ENCODE measurements around the gene TRAF6.
A peak's percentile ranks its signal among the peaks of the same experiment; 100 is the strongest.
"Not testable (repeated sequence)": the region's sequence is repeated elsewhere in the genome, so short reads cannot be mapped to it uniquely, and the experiment has no call there.

TRAF6 gene, protein sequence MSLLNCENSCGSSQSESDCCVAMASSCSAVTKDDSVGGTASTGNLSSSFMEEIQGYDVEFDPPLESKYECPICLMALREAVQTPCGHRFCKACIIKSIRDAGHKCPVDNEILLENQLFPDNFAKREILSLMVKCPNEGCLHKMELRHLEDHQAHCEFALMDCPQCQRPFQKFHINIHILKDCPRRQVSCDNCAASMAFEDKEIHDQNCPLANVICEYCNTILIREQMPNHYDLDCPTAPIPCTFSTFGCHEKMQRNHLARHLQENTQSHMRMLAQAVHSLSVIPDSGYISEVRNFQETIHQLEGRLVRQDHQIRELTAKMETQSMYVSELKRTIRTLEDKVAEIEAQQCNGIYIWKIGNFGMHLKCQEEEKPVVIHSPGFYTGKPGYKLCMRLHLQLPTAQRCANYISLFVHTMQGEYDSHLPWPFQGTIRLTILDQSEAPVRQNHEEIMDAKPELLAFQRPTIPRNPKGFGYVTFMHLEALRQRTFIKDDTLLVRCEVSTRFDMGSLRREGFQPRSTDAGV

DNA sequence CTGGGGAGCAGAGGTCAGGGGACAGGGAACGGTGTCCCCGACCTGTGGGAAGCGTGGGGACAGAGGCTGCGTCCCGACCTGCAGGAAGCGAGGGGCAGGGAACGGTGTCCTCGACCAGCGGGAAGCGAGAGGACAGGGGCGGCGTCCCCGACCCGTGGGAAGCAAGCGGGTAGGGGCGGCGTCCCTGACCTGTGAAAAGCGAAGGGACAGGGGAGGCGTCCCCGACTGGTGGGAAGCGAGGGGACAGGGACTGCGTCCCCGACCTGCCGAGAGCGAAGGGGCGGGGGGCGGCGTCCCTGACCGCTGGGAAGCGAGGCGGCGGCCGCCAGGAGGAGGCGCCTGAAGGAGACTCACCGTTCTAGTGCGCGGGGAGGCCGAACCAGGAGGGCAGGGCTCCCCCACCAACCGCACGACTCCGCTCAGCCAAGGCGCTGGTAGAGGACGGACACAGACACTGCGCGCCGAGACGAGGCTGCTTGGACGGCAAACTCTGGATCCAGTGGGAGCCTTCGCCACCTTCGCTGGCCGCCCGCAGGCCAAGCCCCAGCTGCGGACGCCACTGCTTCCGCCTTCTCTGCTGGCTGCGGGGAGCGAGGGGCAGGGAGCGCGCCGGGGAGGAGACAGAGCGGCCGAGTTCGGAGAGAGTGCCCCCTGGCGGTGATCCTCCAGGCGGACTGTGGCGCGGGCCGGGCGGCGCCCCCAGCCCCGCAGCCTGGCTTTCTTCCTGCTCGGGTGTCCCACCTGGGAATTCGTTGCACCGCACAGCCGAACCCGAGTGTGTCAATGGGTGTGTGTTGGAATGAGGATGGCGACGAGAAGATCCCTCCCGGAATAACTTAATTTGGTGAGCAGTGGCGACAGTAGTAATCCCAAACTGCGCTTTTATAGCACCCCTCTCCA lies at the start of gene TRAF6:
Gene TRAF6 (minus strand): TSS at position 579 of the 900 bp plus-strand sequence. CDS start 8,757 bp downstream, outside the sequence.
- no peaks in the 10 kb centered on the region for H3K36me3 ChIP-seq (ENCODE audit: control insufficient read depth, insufficient read depth, low read length)
- H3K9me3 ChIP-seq (ENCODE audit: control insufficient read depth, insufficient read depth, low read length) = no peaks in the 10 kb centered on the region
- DNase-seq (ENCODE audit: low read depth, low spot score) = peak; percentile 80
- H3K27me3 ChIP-seq (ENCODE audit: control insufficient read depth, insufficient read depth, low read length) = no peaks in the 10 kb centered on the region
- H3K4me1 ChIP-seq (ENCODE audit: control insufficient read depth, insufficient read depth, low read length) = no peaks in the 10 kb centered on the region; the same call in 1 of the 2 replicates
- no peak within 1 kb of the TSS for H3K27ac ChIP-seq (ENCODE audit: low read length)
- H3K4me3 ChIP-seq (ENCODE audit: low read length) = peak within 1 kb of the TSS; percentile 71
- WGBS (ENCODE audit: insufficient coverage, insufficient read length) = no CpG with 5 or more reads among the region's 81 CpGs

DNA sequence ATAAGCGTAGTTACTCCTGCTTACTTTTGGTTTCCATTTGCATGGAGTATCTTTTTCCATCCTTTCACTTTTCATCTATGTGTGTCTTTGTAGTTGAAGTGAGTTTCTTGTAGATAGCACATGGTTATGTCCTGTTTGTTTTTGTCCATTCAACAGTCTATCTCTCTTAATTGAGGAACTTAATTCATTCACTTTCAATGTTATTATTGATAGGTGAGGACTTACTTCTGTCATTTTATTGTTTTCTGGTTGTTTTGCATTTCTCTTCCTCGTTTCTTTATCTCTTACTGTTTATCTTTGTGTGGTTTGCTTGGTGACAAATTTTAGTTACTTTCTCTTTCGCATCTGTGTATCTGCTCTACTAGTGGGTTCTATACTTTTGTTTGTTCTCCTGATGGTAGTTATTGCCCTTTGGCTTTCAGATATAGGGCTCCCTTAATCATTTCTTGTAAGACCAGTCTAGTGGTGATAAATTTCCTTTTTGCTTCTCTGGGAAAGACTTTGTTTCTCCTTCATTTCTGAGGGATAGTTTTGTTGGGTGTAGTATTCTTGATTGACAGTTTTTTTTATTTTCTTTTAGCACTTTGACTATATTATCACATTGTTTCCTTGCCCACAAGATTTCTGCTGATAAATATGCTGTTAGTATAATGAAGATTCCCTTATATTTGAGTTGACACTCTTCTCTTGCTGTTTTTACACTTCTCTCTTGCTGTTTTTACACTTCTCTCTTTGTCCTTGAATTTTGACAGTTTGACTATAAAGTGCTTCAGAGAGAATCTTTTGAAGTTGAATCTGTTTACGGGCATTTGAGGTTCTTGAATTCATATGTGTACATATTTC lies 48.7 kb upstream of the TRAF6 start:
- Histone ChIP-seq H3K27ac (ENCODE audit: low read length) (no peak overlapping the region), H3K4me3 (ENCODE audit: low read length) (no peak overlapping the region), H3K36me3 (ENCODE audit: control insufficient read depth, insufficient read depth, low read length) (no peaks in the 10 kb centered on the region), H3K27me3 (ENCODE audit: control insufficient read depth, insufficient read depth, low read length) (no peaks in the 10 kb centered on the region), H3K4me1 (ENCODE audit: control insufficient read depth, insufficient read depth, low read length) (no peaks in the 10 kb centered on the region), H3K9me3 (ENCODE audit: control insufficient read depth, insufficient read depth, low read length) (no peaks in the 10 kb centered on the region)
- no CpG with 5 or more reads among the region's 4 CpGs for WGBS (ENCODE audit: insufficient coverage, insufficient read length)
- DNase-seq (ENCODE audit: low read depth, low spot score) = no peak

DNA sequence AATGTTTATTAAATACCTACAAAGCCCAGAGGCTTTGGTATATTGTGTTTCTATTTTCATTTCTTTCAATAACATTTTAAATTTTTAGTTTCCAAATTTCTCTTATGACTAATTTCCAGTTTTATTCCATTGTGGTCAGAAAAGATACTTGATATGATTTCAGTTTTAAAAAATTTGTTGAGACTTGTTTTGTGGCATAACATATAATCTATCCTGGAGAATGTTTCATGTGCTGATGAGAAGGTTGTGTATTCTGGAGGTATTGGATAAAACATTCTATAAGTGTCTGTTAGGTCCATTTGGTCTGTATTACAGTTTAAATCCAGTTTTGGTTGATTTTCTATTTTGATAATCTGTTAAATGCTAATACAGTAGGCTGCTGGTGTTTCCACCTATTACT lies 47.9 kb upstream of the TRAF6 start:
- Histone ChIP-seq H3K9me3 (ENCODE audit: control insufficient read depth, insufficient read depth, low read length) (no peaks in the 10 kb centered on the region), H3K27me3 (ENCODE audit: control insufficient read depth, insufficient read depth, low read length) (no peaks in the 10 kb centered on the region), H3K4me3 (ENCODE audit: low read length) (no peak overlapping the region), H3K36me3 (ENCODE audit: control insufficient read depth, insufficient read depth, low read length) (no peaks in the 10 kb centered on the region), H3K27ac (ENCODE audit: low read length) (no peak overlapping the region), H3K4me1 (ENCODE audit: control insufficient read depth, insufficient read depth, low read length) (no peaks in the 10 kb centered on the region)
- DNase-seq (ENCODE audit: low read depth, low spot score) = no peak

DNA sequence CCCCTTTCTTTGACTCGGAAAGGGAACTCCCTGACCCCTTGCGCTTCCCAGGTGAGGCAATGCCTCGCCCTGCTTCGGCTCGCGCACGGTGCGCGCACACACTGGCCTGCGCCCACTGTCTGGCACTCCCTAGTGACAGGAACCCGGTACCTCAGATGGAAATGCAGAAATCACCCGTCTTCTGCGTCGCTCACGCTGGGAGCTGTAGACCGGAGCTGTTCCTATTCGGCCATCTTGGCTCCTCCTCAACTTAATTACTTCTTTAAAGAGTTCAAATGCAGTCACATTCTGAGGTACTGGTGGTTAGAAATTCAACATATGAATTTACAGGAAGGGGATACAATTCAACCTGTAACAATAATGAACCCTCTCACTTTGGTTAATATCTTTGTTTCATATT lies 47.3 kb upstream of the TRAF6 start:
- not testable (repeated sequence) for H3K4me1 ChIP-seq (ENCODE audit: control insufficient read depth, insufficient read depth, low read length); H3K27ac ChIP-seq (ENCODE audit: low read length); H3K9me3 ChIP-seq (ENCODE audit: control insufficient read depth, insufficient read depth, low read length); H3K27me3 ChIP-seq (ENCODE audit: control insufficient read depth, insufficient read depth, low read length); H3K36me3 ChIP-seq (ENCODE audit: control insufficient read depth, insufficient read depth, low read length); H3K4me3 ChIP-seq (ENCODE audit: low read length); DNase-seq (ENCODE audit: low read depth, low spot score)
- no CpG with 5 or more reads among the region's 17 CpGs for WGBS (ENCODE audit: insufficient coverage, insufficient read length)

DNA sequence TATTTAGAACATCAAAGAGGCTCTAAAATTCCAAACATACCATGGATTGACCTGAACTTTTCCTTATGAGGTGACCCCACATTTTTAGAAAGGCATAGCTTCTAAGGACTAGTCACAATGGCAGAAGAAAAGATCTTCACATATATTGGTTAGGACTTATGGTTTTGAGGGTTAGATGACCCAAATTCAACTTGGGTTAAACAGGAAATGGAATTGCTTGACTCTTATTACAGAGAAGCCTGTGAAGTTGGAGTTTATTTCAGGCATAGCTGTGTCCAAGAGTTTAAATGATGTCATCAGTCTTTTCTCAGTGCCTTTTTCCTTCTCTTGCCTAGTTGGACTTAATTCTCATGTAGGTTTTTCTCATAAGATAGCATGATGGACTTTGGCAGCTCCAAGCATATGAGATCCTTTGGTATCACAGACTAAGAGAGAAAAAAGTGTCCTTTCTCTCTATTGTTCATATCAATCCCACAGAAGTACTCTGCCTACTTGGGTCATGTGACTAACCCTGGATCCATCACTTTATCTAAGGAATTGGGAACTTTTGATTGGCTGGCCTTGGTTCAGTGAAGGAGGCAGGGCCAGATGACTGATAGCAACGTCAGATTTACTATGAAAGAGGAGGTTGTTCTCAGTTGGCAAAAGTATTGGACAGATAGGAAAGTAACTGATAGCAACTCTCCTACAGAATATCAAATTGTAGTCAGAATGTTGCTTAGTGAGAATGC lies 40.5 kb upstream of the TRAF6 start:
- H3K4me1 ChIP-seq (ENCODE audit: control insufficient read depth, insufficient read depth, low read length) = no peaks in the 10 kb centered on the region
- no CpG with 5 or more reads among the region's 1 CpG for WGBS (ENCODE audit: insufficient coverage, insufficient read length)
- no peak overlapping the region for H3K4me3 ChIP-seq (ENCODE audit: low read length)
- H3K27ac ChIP-seq (ENCODE audit: low read length) = no peak overlapping the region
- no peak for DNase-seq (ENCODE audit: low read depth, low spot score)
- H3K27me3 ChIP-seq (ENCODE audit: control insufficient read depth, insufficient read depth, low read length) = no peaks in the 10 kb centered on the region
- no peaks in the 10 kb centered on the region for H3K9me3 ChIP-seq (ENCODE audit: control insufficient read depth, insufficient read depth, low read length)
- H3K36me3 ChIP-seq (ENCODE audit: control insufficient read depth, insufficient read depth, low read length) = no peaks in the 10 kb centered on the region

DNA sequence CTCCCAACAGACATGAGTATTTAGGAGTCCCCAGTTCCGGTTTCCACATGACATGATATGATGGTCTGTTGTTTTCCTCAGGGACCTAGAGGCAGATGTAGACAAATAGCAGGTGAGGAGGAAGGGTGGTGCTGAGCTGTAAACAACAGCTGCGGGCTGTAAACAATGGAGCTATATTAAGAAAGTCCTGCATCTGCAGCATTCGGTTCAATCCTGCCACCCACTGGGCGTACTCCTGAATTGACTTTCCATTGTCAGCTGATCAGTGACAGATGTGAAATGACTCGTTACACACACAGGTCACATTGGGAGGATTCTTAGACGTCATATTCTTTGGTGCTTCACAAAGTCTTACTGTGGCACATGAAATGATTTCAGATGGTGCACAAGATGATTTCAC lies 30.9 kb upstream of the TRAF6 start:
- no peak for DNase-seq (ENCODE audit: low read depth, low spot score)
- WGBS (ENCODE audit: insufficient coverage, insufficient read length) = no CpG with 5 or more reads among the region's 6 CpGs
- no peak overlapping the region for H3K27ac ChIP-seq (ENCODE audit: low read length)
- H3K4me3 ChIP-seq (ENCODE audit: low read length) = no peak overlapping the region
- peaks cover 3% of the 10 kb centered on the region; the same call in 1 of the 2 replicates for H3K4me1 ChIP-seq (ENCODE audit: control insufficient read depth, insufficient read depth, low read length)
- no peaks in the 10 kb centered on the region for H3K9me3 ChIP-seq (ENCODE audit: control insufficient read depth, insufficient read depth, low read length)
- no peaks in the 10 kb centered on the region for H3K27me3 ChIP-seq (ENCODE audit: control insufficient read depth, insufficient read depth, low read length)
- H3K36me3 ChIP-seq (ENCODE audit: control insufficient read depth, insufficient read depth, low read length) = no peaks in the 10 kb centered on the region

DNA sequence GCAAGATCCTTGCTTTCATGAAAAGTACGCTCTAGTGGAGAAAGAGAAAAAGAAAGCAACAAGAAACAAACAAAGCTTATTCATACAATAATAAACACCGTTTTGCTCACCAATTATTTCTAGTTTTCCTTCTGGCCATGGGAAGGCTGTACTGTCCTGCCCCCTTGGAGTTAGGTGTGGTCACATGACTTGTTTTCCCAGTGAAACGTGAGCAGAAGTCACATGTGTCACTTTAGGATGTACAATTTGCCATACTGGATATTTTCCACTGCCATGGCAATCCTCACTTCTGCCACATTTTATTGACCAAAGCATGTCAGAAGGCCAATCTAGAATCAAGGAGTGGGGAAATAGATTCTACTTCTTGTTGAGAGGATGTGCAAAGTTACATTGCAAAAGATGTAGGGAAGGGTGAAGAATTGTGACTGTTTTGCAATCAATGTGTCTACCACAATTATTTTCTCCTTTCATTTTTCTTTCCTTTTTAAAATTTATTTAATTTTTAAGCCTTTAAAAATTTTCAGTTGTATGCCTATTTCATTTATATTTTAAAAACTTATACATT lies 24.3 kb upstream of the TRAF6 start:
- no CpG with 5 or more reads among the region's 3 CpGs for WGBS (ENCODE audit: insufficient coverage, insufficient read length)

DNA sequence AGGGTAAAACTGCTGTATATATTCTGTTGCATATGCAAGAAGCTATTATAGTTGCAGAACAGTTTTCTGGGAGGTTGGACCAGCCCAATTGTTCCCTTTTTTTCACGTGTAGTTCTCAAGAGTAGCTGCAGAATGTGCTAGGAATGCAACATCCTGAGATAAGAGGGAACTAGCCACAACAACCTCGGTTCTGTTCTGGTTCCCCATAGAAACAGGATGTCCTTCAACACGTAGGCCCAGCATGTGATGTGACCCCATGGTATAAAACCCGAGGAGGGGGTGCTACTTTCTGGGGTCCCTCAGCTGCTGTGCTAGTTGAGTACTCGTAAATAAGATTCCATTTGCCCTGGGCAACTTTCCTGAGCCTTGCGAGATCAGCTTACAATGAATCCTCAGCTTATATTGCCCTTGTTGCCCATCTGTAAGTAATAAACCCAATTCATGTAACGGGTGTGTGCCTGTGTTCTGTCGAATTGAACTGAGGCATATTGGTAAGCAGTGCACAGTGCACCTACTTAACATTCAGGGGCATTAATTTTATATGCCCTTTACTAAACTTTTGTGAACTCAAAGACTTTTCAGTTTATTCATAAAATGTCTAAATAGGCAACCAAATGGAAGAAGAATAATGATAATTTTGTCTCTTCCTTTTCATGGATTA lies 23.0 kb upstream of the TRAF6 start:
- no peaks in the 10 kb centered on the region for H3K4me1 ChIP-seq (ENCODE audit: control insufficient read depth, insufficient read depth, low read length)
- no peaks in the 10 kb centered on the region for H3K36me3 ChIP-seq (ENCODE audit: control insufficient read depth, insufficient read depth, low read length)
- no CpG with 5 or more reads among the region's 8 CpGs for WGBS (ENCODE audit: insufficient coverage, insufficient read length)
- no peaks in the 10 kb centered on the region for H3K27me3 ChIP-seq (ENCODE audit: control insufficient read depth, insufficient read depth, low read length)
- H3K4me3 ChIP-seq (ENCODE audit: low read length) = no peak overlapping the region
- H3K27ac ChIP-seq (ENCODE audit: low read length) = no peak overlapping the region
- H3K9me3 ChIP-seq (ENCODE audit: control insufficient read depth, insufficient read depth, low read length) = no peaks in the 10 kb centered on the region
- no peak for DNase-seq (ENCODE audit: low read depth, low spot score)

More for the DNA sequence above, 24.3 kb upstream of the TRAF6 start:
- Histone ChIP-seq H3K27ac (ENCODE audit: low read length) (no peak overlapping the region), H3K36me3 (ENCODE audit: control insufficient read depth, insufficient read depth, low read length) (no peaks in the 10 kb centered on the region), H3K9me3 (ENCODE audit: control insufficient read depth, insufficient read depth, low read length) (no peaks in the 10 kb centered on the region), H3K4me1 (ENCODE audit: control insufficient read depth, insufficient read depth, low read length) (no peaks in the 10 kb centered on the region), H3K27me3 (ENCODE audit: control insufficient read depth, insufficient read depth, low read length) (no peaks in the 10 kb centered on the region), H3K4me3 (ENCODE audit: low read length) (no peak overlapping the region)
- no peak for DNase-seq (ENCODE audit: low read depth, low spot score)

DNA sequence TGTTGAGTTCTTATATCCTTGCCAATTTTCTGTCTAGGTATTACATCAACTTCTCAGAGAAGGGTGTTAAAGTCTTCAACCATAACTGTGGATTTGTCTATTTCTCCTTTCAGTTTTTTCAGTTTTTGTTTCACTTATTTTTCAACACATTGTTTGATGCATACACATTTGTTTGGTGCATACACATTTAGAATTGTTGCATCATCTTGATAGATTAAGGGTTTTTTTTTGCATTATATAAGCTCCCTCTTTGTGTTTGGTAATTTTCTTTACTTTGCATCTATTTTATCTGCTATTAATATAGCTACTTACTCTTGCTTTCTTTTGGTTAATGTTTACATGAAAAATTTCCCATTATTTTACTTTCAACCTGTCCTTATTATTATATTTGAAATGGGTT lies 20.8 kb upstream of the TRAF6 start:
- Histone ChIP-seq H3K27ac (ENCODE audit: low read length) (no peak overlapping the region), H3K4me1 (ENCODE audit: control insufficient read depth, insufficient read depth, low read length) (no peaks in the 10 kb centered on the region), H3K9me3 (ENCODE audit: control insufficient read depth, insufficient read depth, low read length) (no peaks in the 10 kb centered on the region), H3K4me3 (ENCODE audit: low read length) (no peak overlapping the region), H3K36me3 (ENCODE audit: control insufficient read depth, insufficient read depth, low read length) (no peaks in the 10 kb centered on the region), H3K27me3 (ENCODE audit: control insufficient read depth, insufficient read depth, low read length) (no peaks in the 10 kb centered on the region)
- no peak for DNase-seq (ENCODE audit: low read depth, low spot score)
